ENCODE results near the gene USP31. TPM values are rescaled to one million over a fixed set of nuclear protein-coding genes. Genes with fewer than 3 reads are reported as not detected.

USP31 gene
- total RNA-seq, 2 experiments from 2014 or later = 5.1 to 5.2 TPM

Other genes with a start within 250 kb of the USP31 start
- not detected for gene SCNN1G, start 33.3 kb upstream of the USP31 start, total RNA-seq
- not detected for gene SCNN1B, start 152.8 kb upstream of the USP31 start, total RNA-seq

Measured in activated naive CD4-positive, alpha-beta T cell treated with anti-CD3 and anti-CD28 coated beads for 36 hours (primary cell).